ENCODE data around the gene WDR91.

GRCh38 chr7:135169964-135170273 lies 41.4 kb downstream of the WDR91 start:
- TF ChIP-seq POLR2A (IDR thresholded peaks at IDR 0.05), result no peak
- no peak for TF ChIP-seq CTCF (IDR thresholded peaks at IDR 0.05)
